Endodermal cell (in vitro differentiated cells): Measurements from ENCODE around the gene PPP2R3A. TPM values are rescaled to one million over a fixed set of nuclear protein-coding genes. Genes with fewer than 3 reads are reported as not detected.

Experiments
- DNase-seq: peaks from one replicate; pipeline ENCODE4 v3.0.0-alpha.2; 2017
- H3K27ac ChIP-seq: 2 replicates; pipeline ENCODE4 v1.5.1; 2013; ENCODE audit warnings: mild to moderate bottlenecking, low read depth, low read length, moderate library complexity
- H3K27me3 ChIP-seq: 2 replicates; pipeline ENCODE4 v1.6.1; 2013; ENCODE audit warnings: mild to moderate bottlenecking, low read length, moderate library complexity; ENCODE audit not compliant: insufficient read depth, control insufficient read depth, poor library complexity, severe bottlenecking
- H3K36me3 ChIP-seq: 2 replicates; pipeline ENCODE4 v1.7.0; 2013; ENCODE audit warnings: mild to moderate bottlenecking, low read length, moderate library complexity; ENCODE audit not compliant: control insufficient read depth, insufficient read depth
- H3K4me1 ChIP-seq: one replicate; pipeline ENCODE4 v1.7.0; 2013; ENCODE audit warnings: low read length; ENCODE audit not compliant: control insufficient read depth, insufficient read depth
- H3K4me3 ChIP-seq: 2 replicates; pipeline ENCODE4 v1.5.1; 2013; ENCODE audit warnings: mild to moderate bottlenecking, low read length, moderate library complexity
- H3K9ac ChIP-seq: 2 replicates; pipeline ENCODE4 v1.6.1; 2013; ENCODE audit warnings: mild to moderate bottlenecking, low read length, moderate library complexity; ENCODE audit not compliant: poor library complexity, severe bottlenecking; ENCODE audit errors: extremely low read depth
- H3K9me3 ChIP-seq: 2 replicates; pipeline ENCODE4 v1.6.1; 2013; ENCODE audit warnings: mild to moderate bottlenecking, low read length, moderate library complexity; ENCODE audit not compliant: control insufficient read depth
- H3K27ac Mint-ChIP-seq: 2 replicates; pipeline ENCODE4 v1.8.0; 2020; ENCODE audit warnings: mixed read lengths
- H3K27me3 Mint-ChIP-seq: 2 replicates; pipeline ENCODE4 v1.8.0; 2021; ENCODE audit warnings: mild to moderate bottlenecking, mixed read lengths; ENCODE audit not compliant: insufficient read depth
- H3K36me3 Mint-ChIP-seq: 2 replicates; pipeline ENCODE4 v1.8.0; 2020; ENCODE audit warnings: low read depth, mixed read lengths
- H3K4me1 Mint-ChIP-seq: 2 replicates; pipeline ENCODE4 v1.8.0; 2020; ENCODE audit warnings: mixed read lengths
- H3K4me3 Mint-ChIP-seq: 2 replicates; pipeline ENCODE4 v1.8.0; 2020; ENCODE audit warnings: mild to moderate bottlenecking, moderate library complexity, mixed read lengths
- H3K9me3 Mint-ChIP-seq: 2 replicates; pipeline ENCODE4 v1.8.0; 2020; ENCODE audit warnings: mild to moderate bottlenecking, mixed read lengths
- WGBS, 2 experiments: methylation state at CpG; one replicate each; pipeline versions ENCODE4 v1.1.5 to v1.1.7; 2013; ENCODE audit warnings: missing lambda C conversion rate in 2 of 2, mixed read lengths in 1 of 2; ENCODE audit not compliant: insufficient coverage in 1 of 2, insufficient read length in 1 of 2; 5-methylcytosine and 5-hydroxymethylcytosine counted together
- total RNA-seq, 2 donors: library from RNA; stranded (reverse); fragmentation: NEBNext Ultra II Directional in 1 of 2; extraction: Animal tissue kit (Norgen Biotek cat#: 25700) in 1 of 2; gene quantifications; 2 replicates in 1 of 2; 3 replicates in 1 of 2; pipeline ENCODE4 v1.2.1, GENCODE V29; 2021
- TF ChIP-seq, protein P1 (sequence below): fragments of 200-600 bp; sonication (generic); conservative IDR thresholded peaks from 2 replicates; pipeline ENCODE4 v1.5.0; 2021; ENCODE audit warnings: antibody characterized with exemption, mild to moderate bottlenecking

The PPP2R3A gene
- total RNA-seq, 2 donors from 2014 or later = 12.5 to 16.5 TPM

GRCh38 chr3:136023264-136023978 lies 57.9 kb downstream of the PPP2R3A start:
- Histone ChIP-seq H3K9me3 (no peaks in the 10 kb centered on the region), H3K4me3 (no peak overlapping the region), H3K36me3 (no peaks in the 10 kb centered on the region), H3K4me1 (peaks cover 5% of the 10 kb centered on the region), H3K27me3 (no peaks in the 10 kb centered on the region), H3K27ac (no peak overlapping the region), H3K9ac (no peak overlapping the region)
- H3K9me3 Mint-ChIP-seq = no peaks in the 10 kb centered on the region
- TF ChIP-seq, protein P1, sequence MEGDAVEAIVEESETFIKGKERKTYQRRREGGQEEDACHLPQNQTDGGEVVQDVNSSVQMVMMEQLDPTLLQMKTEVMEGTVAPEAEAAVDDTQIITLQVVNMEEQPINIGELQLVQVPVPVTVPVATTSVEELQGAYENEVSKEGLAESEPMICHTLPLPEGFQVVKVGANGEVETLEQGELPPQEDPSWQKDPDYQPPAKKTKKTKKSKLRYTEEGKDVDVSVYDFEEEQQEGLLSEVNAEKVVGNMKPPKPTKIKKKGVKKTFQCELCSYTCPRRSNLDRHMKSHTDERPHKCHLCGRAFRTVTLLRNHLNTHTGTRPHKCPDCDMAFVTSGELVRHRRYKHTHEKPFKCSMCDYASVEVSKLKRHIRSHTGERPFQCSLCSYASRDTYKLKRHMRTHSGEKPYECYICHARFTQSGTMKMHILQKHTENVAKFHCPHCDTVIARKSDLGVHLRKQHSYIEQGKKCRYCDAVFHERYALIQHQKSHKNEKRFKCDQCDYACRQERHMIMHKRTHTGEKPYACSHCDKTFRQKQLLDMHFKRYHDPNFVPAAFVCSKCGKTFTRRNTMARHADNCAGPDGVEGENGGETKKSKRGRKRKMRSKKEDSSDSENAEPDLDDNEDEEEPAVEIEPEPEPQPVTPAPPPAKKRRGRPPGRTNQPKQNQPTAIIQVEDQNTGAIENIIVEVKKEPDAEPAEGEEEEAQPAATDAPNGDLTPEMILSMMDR = no peak
- WGBS, 2 experiments = 98 to 100% methylated on average over 2 to 3 of the region's 3 CpGs
- peaks cover 12% of the 10 kb centered on the region for H3K36me3 Mint-ChIP-seq
- no peak overlapping the region for H3K27ac Mint-ChIP-seq
- H3K4me1 Mint-ChIP-seq = peaks cover 4% of the 10 kb centered on the region
- H3K27me3 Mint-ChIP-seq = no peaks in the 10 kb centered on the region
- DNase-seq = no peak
- H3K4me3 Mint-ChIP-seq = no peak overlapping the region

DNA sequence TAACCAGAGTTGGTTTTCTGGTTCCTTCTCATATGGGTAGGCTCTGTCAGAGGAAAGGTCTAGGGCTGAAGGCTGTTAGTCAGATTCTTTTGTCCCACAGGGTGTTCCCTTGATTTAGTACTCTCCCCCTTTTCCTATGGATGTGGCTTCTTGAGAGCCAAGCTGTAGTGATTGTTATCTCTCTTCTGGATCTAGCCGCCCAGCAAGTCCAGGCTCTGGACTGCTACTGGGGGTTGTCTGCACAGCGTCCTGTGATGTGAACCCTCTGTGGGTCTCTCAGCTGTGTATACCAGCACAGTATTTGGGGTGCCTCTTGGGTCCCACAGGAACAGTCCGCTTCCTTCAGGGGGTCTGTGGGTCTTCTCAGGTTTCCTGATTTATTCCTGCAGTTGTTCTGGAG lies 70.8 kb downstream of the PPP2R3A start:
- Histone ChIP-seq H3K36me3 (peaks cover 4% of the 10 kb centered on the region), H3K9me3 (no peaks in the 10 kb centered on the region), H3K4me1 (no peaks in the 10 kb centered on the region), H3K27ac (no peak overlapping the region), H3K9ac (no peak overlapping the region), H3K4me3 (no peak overlapping the region), H3K27me3 (no peaks in the 10 kb centered on the region)
- no peaks in the 10 kb centered on the region for H3K27me3 Mint-ChIP-seq
- H3K36me3 Mint-ChIP-seq = peaks cover 27% of the 10 kb centered on the region
- WGBS, 2 experiments = 87 to 95% methylated on average over 3 of the region's 3 CpGs
- no peak for DNase-seq
- TF ChIP-seq, protein P1 = no peak
- H3K9me3 Mint-ChIP-seq = peaks cover 13% of the 10 kb centered on the region
- no peak overlapping the region for H3K27ac Mint-ChIP-seq
- H3K4me1 Mint-ChIP-seq = peaks cover 10% of the 10 kb centered on the region
- H3K4me3 Mint-ChIP-seq = no peak overlapping the region

- TF ChIP-seq, protein P1 = no peak
- Histone ChIP-seq H3K27me3 (no peaks in the 10 kb centered on the region), H3K9ac (no peak overlapping the region), H3K27ac (peak overlapping the region; percentile 22), H3K9me3 (no peaks in the 10 kb centered on the region), H3K4me1 (no peaks in the 10 kb centered on the region), H3K36me3 (peaks cover 12% of the 10 kb centered on the region), H3K4me3 (no peak overlapping the region)
- no peaks in the 10 kb centered on the region for H3K27me3 Mint-ChIP-seq
- 88 to 90% methylated on average over 1 to 2 of the region's 2 CpGs for WGBS, 2 experiments
- no peak overlapping the region for H3K27ac Mint-ChIP-seq
- DNase-seq = no peak
- peaks cover 10% of the 10 kb centered on the region for H3K4me1 Mint-ChIP-seq
- H3K36me3 Mint-ChIP-seq = peaks cover 17% of the 10 kb centered on the region
- H3K4me3 Mint-ChIP-seq = no peak overlapping the region
- H3K9me3 Mint-ChIP-seq = no peaks in the 10 kb centered on the region
Measured at GRCh38 chr3:136038668-136039067, 73.1 kb downstream of the PPP2R3A start.
